Keratinocyte (primary cell): Measurements from ENCODE around the gene ZNF232. TPM values are rescaled to one million over a fixed set of nuclear protein-coding genes. Genes with fewer than 3 reads are reported as not detected.
"Not testable (repeated sequence)": the region's sequence is repeated elsewhere in the genome, so short reads cannot be mapped to it uniquely, and the experiment has no call there.

ENCODE experiments used
- DNase-seq: peaks from one replicate; pipeline ENCODE4 v3.0.0-alpha.2; 2011; ENCODE audit warnings: low read depth, missing footprints, low spot score
- FAIRE-seq: peaks from 2 replicates; lab custom pipeline; 2011; peaks lifted over from hg19 to GRCh38; lab: Jason Lieb, UNC
- H2AFZ ChIP-seq: 2 replicates; pipeline ENCODE4 v1.6.0; 2012; ENCODE audit warnings: low read length, control low read depth, inconsistent platforms; ENCODE audit not compliant: control insufficient read depth
- H3K27ac ChIP-seq: 2 replicates; pipeline ENCODE4 v1.5.1; 2011; ENCODE audit warnings: low read length; ENCODE audit not compliant: control insufficient read depth, insufficient read depth
- H3K27me3 ChIP-seq: 3 replicates; pipeline ENCODE4 v1.6.0; 2011; ENCODE audit warnings: low read length; ENCODE audit not compliant: control insufficient read depth, insufficient read depth; ENCODE audit errors: extremely low read depth
- H3K36me3 ChIP-seq, 2 experiments: 2 replicates in 1 of 2; 3 replicates in 1 of 2; pipeline ENCODE4 v1.5.1; 2011; ENCODE audit warnings: low read length in 2 of 2, mild to moderate bottlenecking in 1 of 2; ENCODE audit not compliant: control insufficient read depth in 2 of 2, insufficient read depth in 2 of 2; ENCODE audit errors: extremely low read depth in 1 of 2
- H3K4me1 ChIP-seq: 3 replicates; pipeline ENCODE4 v1.5.1; 2011; ENCODE audit warnings: low read length; ENCODE audit not compliant: control insufficient read depth, insufficient read depth; ENCODE audit errors: extremely low read depth
- H3K4me2 ChIP-seq: 3 replicates; pipeline ENCODE4 v1.6.0; 2011; ENCODE audit warnings: low read depth, low read length; ENCODE audit not compliant: control insufficient read depth, insufficient read depth; ENCODE audit errors: extremely low read depth
- H3K4me3 ChIP-seq, 3 experiments: fragments of 200-600 bp in 1 of 3; sonication (generic) in 1 of 3; 2 replicates in 2 of 3; 3 replicates in 1 of 3; pipeline ENCODE4 v1.5.1; 2011 to 2016; ENCODE audit warnings: low read length in 3 of 3, mild to moderate bottlenecking in 3 of 3, control low read depth in 2 of 3, inconsistent platforms in 1 of 3, low read depth in 1 of 3, mixed read lengths in 1 of 3, mixed run types in 1 of 3, moderate library complexity in 1 of 3; ENCODE audit not compliant: control insufficient read depth in 2 of 3, insufficient read depth in 2 of 3; ENCODE audit errors: extremely low read depth in 1 of 3
- H3K79me2 ChIP-seq: 2 replicates; pipeline ENCODE4 v1.6.0; 2012; ENCODE audit warnings: low read length; ENCODE audit not compliant: control insufficient read depth, insufficient read depth
- H3K9ac ChIP-seq: 3 replicates; pipeline ENCODE4 v1.6.0; 2011; ENCODE audit warnings: low read length; ENCODE audit not compliant: control insufficient read depth, insufficient read depth; ENCODE audit errors: extremely low read depth
- H3K9me1 ChIP-seq: 3 replicates; pipeline ENCODE4 v1.6.0; 2011; ENCODE audit warnings: low read length; ENCODE audit not compliant: control insufficient read depth, insufficient read depth; ENCODE audit errors: extremely low read depth
- H3K9me3 ChIP-seq: 2 replicates; pipeline ENCODE4 v1.5.1; 2012; ENCODE audit warnings: low read depth, low read length; ENCODE audit not compliant: control insufficient read depth
- H4K20me1 ChIP-seq: 3 replicates; pipeline ENCODE4 v1.6.0; 2011; ENCODE audit warnings: low read length; ENCODE audit not compliant: control insufficient read depth, insufficient read depth; ENCODE audit errors: extremely low read depth
- CTCF ChIP-seq, 3 experiments: IDR thresholded peaks in 1 of 3; conservative IDR thresholded peaks in 1 of 3; optimal IDR thresholded peaks in 1 of 3; 2 replicates in 2 of 3; 3 replicates in 1 of 3; pipeline versions ENCODE3 to v1.5.1; 2011; ENCODE audit warnings: low read length in 3 of 3, mild to moderate bottlenecking in 3 of 3, moderate library complexity in 2 of 3, control low read depth in 1 of 3, inconsistent platforms in 1 of 3; ENCODE audit not compliant: insufficient read depth in 2 of 3; ENCODE audit errors: extremely low read depth in 1 of 3
- EZH2 ChIP-seq: IDR thresholded peaks from one replicate; pipeline ENCODE4 v1.6.1; 2012; ENCODE audit warnings: inconsistent platforms, mild to moderate bottlenecking, low read length, moderate library complexity
- dilution Hi-C: fragments of 300-500 bp; cut with MboI; formaldehyde crosslinking; loops from one replicate; pipeline ENCODE4 v1.7.0; 2020; ENCODE audit warnings: low sequenced_read_pairs; ENCODE audit not compliant: extremely low pct_ligation_motif_present
- polyA plus RNA-seq, 5 experiments: library from polyadenylated mRNA; depleted of rRNA in 3 of 5; stranded (reverse) in 3 of 5; stranded (forward) in 1 of 5; unstranded in 1 of 5; fragments of >200 nt; gene quantifications; 1 replicate in 1 of 5; 2 replicates in 3 of 5; 3 replicates in 1 of 5; pipeline versions ENCODE4 v1.2.1 to v1.2.3, GENCODE V29; 2011 to 2012; ENCODE audit warnings: missing spikeins in 2 of 5, low read depth in 1 of 5, low replicate concordance in 1 of 5

Gene ZNF232
- polyA plus RNA-seq, 1 donor (not counting 4 experiments of a cell fraction or from before 2014, with no cell fraction given), result 5.2 TPM

GRCh38 chr17:5131799-5132502, 20.3 kb upstream of the ZNF232 start:
- H3K9me1 ChIP-seq, DNase-seq, H2AFZ ChIP-seq, FAIRE-seq, H3K4me3 ChIP-seq, H3K4me1 ChIP-seq, dilution Hi-C loops, H4K20me1 ChIP-seq, H3K36me3 ChIP-seq, H3K9me3 ChIP-seq, H3K79me2 ChIP-seq, H3K9ac ChIP-seq, H3K4me2 ChIP-seq, H3K27ac ChIP-seq, H3K27me3 ChIP-seq: not testable (repeated sequence)

GRCh38 chr17:5131146-5131715, 19.6 kb upstream of the ZNF232 start:
- no peak for FAIRE-seq
- H3K27me3 ChIP-seq, result no peaks in the 10 kb centered on the region
- H4K20me1 ChIP-seq, result no peaks in the 10 kb centered on the region
- H3K9me3 ChIP-seq, result no peaks in the 10 kb centered on the region
- H3K9me1 ChIP-seq, result no peaks in the 10 kb centered on the region
- H3K36me3 ChIP-seq, result no peaks in the 10 kb centered on the region
- H3K9ac ChIP-seq, result no peak overlapping the region
- no peak overlapping the region for H3K4me3 ChIP-seq
- H3K79me2 ChIP-seq, result no peaks in the 10 kb centered on the region
- TF ChIP-seq EZH2, result no peak
- no peak for TF ChIP-seq CTCF (optimal IDR thresholded peaks at IDR 0.05 in 1 of 3, IDR thresholded peaks at IDR 0.05 in 1 of 3, conservative IDR thresholded peaks at IDR 0.05 in 1 of 3; ENCODE audit: extremely low read depth in 1 of 3, insufficient read depth in 2 of 3, low read length in 3 of 3)
- no peak for DNase-seq
- no peak overlapping the region for H3K4me2 ChIP-seq
- no peaks in the 10 kb centered on the region for H3K4me1 ChIP-seq
- dilution Hi-C loops, result no loop called here
- no peak overlapping the region for H2AFZ ChIP-seq
- H3K27ac ChIP-seq, result no peak overlapping the region

- DNase-seq, H3K27ac ChIP-seq, H4K20me1 ChIP-seq, dilution Hi-C loops, H2AFZ ChIP-seq, H3K4me3 ChIP-seq, H3K9me3 ChIP-seq, H3K4me2 ChIP-seq, H3K4me1 ChIP-seq, H3K9ac ChIP-seq, H3K27me3 ChIP-seq, H3K79me2 ChIP-seq, H3K36me3 ChIP-seq, FAIRE-seq, H3K9me1 ChIP-seq: not testable (repeated sequence)
These were observed 19.0 kb upstream of the ZNF232 start for GRCh38 chr17:5130687-5131086.

- H3K9ac ChIP-seq, H3K9me1 ChIP-seq, H2AFZ ChIP-seq, H3K27ac ChIP-seq, H4K20me1 ChIP-seq, H3K4me2 ChIP-seq, H3K27me3 ChIP-seq, H3K36me3 ChIP-seq, H3K4me3 ChIP-seq, H3K79me2 ChIP-seq, dilution Hi-C loops, FAIRE-seq, H3K4me1 ChIP-seq, H3K9me3 ChIP-seq, DNase-seq: not testable (repeated sequence)
These were observed 18.6 kb upstream of the ZNF232 start for GRCh38 chr17:5130261-5130660.
